Activated CD4-positive, alpha-beta T cell treated with anti-CD3 and anti-CD28 coated beads, Interleukin-2, amount 10 ng/mL, durations not matched to agents 24 days and 14 days (primary cell): Measurements from ENCODE around the gene ACHE. TPM values are rescaled to one million over a fixed set of nuclear protein-coding genes. Genes with fewer than 3 reads are reported as not detected.
A peak's percentile ranks its signal among the peaks of the same experiment; 100 is the strongest.
"Not testable (repeated sequence)": the region's sequence is repeated elsewhere in the genome, so short reads cannot be mapped to it uniquely, and the experiment has no call there.

Experiments
- DNase-seq: peaks from one replicate; pipeline ENCODE4 v3.0.0; 2022
- H3K27ac Mint-ChIP-seq: one replicate; pipeline ENCODE4 v1.8.0; 2022; ENCODE audit warnings: mild to moderate bottlenecking, mixed read lengths
- H3K27me3 Mint-ChIP-seq: one replicate; pipeline ENCODE4 v1.8.0; 2022; ENCODE audit warnings: mixed read lengths
- H3K36me3 Mint-ChIP-seq: one replicate; pipeline ENCODE4 v1.8.0; 2022; ENCODE audit warnings: low read depth, mild to moderate bottlenecking, mixed read lengths
- H3K4me1 Mint-ChIP-seq: one replicate; pipeline ENCODE4 v1.8.0; 2021; ENCODE audit warnings: mixed read lengths
- H3K4me3 Mint-ChIP-seq: one replicate; pipeline ENCODE4 v1.8.0; 2022; ENCODE audit warnings: mild to moderate bottlenecking, moderate library complexity, mixed read lengths
- H3K9me3 Mint-ChIP-seq: one replicate; pipeline ENCODE4 v1.8.0; 2021; ENCODE audit warnings: mixed read lengths
- intact Hi-C: fragments of 100-400 bp; cut with micrococcal nuclease; formaldehyde crosslinking; loops from one replicate; pipeline ENCODE4 v1.15.1; 2023
- total RNA-seq: library from RNA; stranded (reverse); gene quantifications from 2 replicates; pipeline ENCODE4 v1.2.3, GENCODE V29; 2022

The ACHE gene
- not detected in 2 replicates for total RNA-seq

DNA sequence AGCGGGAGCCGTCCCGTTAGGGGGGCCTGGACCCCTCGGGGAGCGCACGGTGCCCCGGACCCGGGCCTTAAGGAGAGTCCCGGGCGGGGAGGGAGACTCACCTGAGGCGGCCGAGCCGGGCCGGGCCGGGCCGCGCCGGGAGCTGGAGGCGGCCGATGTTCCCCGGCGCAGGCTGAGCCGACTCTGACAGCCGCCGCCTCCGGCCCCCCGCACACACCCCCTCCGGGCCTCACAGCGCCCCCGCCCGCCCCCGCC, at the start of gene ACHE:
Gene ACHE (minus strand): TSS at position 188 of the 255 bp plus-strand sequence. CDS start 1,656 bp downstream, outside the sequence.
- Mint-ChIP-seq H3K9me3 (no peaks in the 10 kb centered on the region), H3K36me3 (no peaks in the 10 kb centered on the region), H3K4me1 (peaks cover 13% of the 10 kb centered on the region), H3K27me3 (peaks cover 54% of the 10 kb centered on the region), H3K27ac (no peak within 1 kb of the TSS), H3K4me3 (peak within 1 kb of the TSS; percentile 82)
- DNase-seq = peak; percentile 68
- intact Hi-C loops = loop anchor here (5.0 kb wide), 1 partner anchor 72 kb away; the partner anchor contains the start of gene MUC12

DNA sequence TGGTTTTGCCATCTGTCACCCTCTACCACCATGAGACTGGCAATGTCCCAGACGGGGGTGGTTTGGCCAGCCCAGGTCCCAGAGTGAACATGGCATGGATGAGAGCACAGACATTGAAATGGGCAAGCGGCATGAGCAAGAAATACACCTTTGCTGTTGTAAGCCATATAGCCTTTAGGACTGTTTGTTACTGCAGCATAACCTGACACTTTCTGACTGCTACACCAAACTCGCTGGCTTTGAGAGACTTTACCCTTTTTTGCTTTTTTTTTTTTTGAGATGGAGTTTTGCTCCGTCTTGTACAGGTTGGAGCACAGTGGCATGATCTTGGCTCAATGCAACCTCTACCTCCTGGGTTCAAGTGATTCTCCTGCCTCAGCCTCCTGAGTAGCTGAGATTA, 48.5 kb upstream of the ACHE start:
- H3K9me3 Mint-ChIP-seq = no peaks in the 10 kb centered on the region
- no peak for DNase-seq
- no peaks in the 10 kb centered on the region for H3K36me3 Mint-ChIP-seq
- peaks cover 5% of the 10 kb centered on the region for H3K27me3 Mint-ChIP-seq
- H3K27ac Mint-ChIP-seq = no peak overlapping the region
- no peak overlapping the region for H3K4me3 Mint-ChIP-seq
- no peaks in the 10 kb centered on the region for H3K4me1 Mint-ChIP-seq
- intact Hi-C loops = no loop called here

- H3K27ac Mint-ChIP-seq = no peak overlapping the region
- no peak for DNase-seq
- no peaks in the 10 kb centered on the region for H3K9me3 Mint-ChIP-seq
- H3K27me3 Mint-ChIP-seq = peaks cover 3% of the 10 kb centered on the region
- H3K4me1 Mint-ChIP-seq = no peaks in the 10 kb centered on the region
- no peaks in the 10 kb centered on the region for H3K36me3 Mint-ChIP-seq
- intact Hi-C loops = no loop called here
- H3K4me3 Mint-ChIP-seq = no peak overlapping the region
These were observed 48.0 kb upstream of the ACHE start for GRCh38 chr7:100943693-100944092.

GRCh38 chr7:100942045-100942774, 46.5 kb upstream of the ACHE start:
- Mint-ChIP-seq H3K4me3 (no peak overlapping the region), H3K36me3 (no peaks in the 10 kb centered on the region), H3K27me3 (peaks cover 3% of the 10 kb centered on the region), H3K4me1 (no peaks in the 10 kb centered on the region), H3K27ac (no peak overlapping the region), H3K9me3 (no peaks in the 10 kb centered on the region)
- intact Hi-C loops = no loop called here
- no peak for DNase-seq

GRCh38 chr7:100936167-100936566, 40.5 kb upstream of the ACHE start:
- H3K4me1 Mint-ChIP-seq, H3K4me3 Mint-ChIP-seq, H3K27me3 Mint-ChIP-seq, H3K27ac Mint-ChIP-seq, intact Hi-C loops, H3K36me3 Mint-ChIP-seq, DNase-seq, H3K9me3 Mint-ChIP-seq: not testable (repeated sequence)

DNA sequence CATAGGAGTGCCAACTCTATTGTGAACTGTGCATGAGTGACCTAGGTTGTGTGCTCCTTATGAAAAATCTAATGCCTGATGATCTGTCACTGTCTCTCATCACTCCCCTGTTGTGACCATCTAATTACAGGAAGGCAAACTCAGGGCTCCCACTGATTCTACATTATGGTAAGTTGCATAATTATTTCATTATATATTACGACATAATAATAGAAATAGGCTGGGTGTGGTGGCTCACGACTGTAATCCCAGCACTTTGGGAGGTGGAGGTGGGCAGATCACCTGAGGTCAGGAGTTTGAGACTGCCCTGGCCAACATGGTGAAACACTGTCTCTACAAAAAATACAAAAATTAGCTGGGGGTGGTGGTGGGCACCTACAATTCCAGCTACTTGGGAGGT, 39.7 kb upstream of the ACHE start:
- H3K27me3 Mint-ChIP-seq, intact Hi-C loops, H3K9me3 Mint-ChIP-seq, H3K4me1 Mint-ChIP-seq, H3K36me3 Mint-ChIP-seq, H3K27ac Mint-ChIP-seq, DNase-seq, H3K4me3 Mint-ChIP-seq: not testable (repeated sequence)

GRCh38 chr7:100933734-100934133, 38.0 kb upstream of the ACHE start:
- Mint-ChIP-seq H3K9me3 (no peaks in the 10 kb centered on the region), H3K4me1 (no peaks in the 10 kb centered on the region), H3K27ac (no peak overlapping the region), H3K4me3 (no peak overlapping the region), H3K36me3 (no peaks in the 10 kb centered on the region), H3K27me3 (peaks cover 8% of the 10 kb centered on the region)
- no peak for DNase-seq
- intact Hi-C loops = no loop called here

- Mint-ChIP-seq H3K9me3 (no peaks in the 10 kb centered on the region), H3K36me3 (no peaks in the 10 kb centered on the region), H3K27me3 (peaks cover 6% of the 10 kb centered on the region), H3K4me1 (no peaks in the 10 kb centered on the region), H3K27ac (no peak overlapping the region), H3K4me3 (no peak overlapping the region)
- intact Hi-C loops = no loop called here
- DNase-seq = no peak
These were observed 34.1 kb upstream of the ACHE start for GRCh38 chr7:100929808-100930174.

GRCh38 chr7:100923616-100924015, 27.9 kb upstream of the ACHE start:
- H3K9me3 Mint-ChIP-seq = not testable (repeated sequence)

DNA sequence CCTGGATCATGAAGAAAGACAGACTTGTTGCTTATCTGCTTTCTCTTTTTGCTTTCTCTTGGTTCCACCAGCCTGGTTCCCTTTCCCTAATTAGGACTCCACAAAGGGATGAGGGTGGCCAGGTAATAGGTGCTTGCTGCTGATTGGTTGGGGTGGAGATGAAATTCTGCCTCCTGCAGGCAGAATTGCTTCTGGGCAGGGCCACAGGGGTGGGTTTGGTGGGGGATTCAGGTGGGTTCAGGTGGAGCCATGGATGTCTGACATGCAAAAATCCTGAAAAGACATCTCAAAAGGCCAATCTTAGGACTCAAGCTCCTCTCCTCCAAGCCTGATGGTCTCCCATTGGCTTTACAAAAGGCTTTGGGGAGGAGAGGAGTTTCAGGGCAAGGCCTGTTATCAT, 25.4 kb upstream of the ACHE start:
- no peaks in the 10 kb centered on the region for H3K9me3 Mint-ChIP-seq
- H3K27ac Mint-ChIP-seq = no peak overlapping the region
- no peaks in the 10 kb centered on the region for H3K4me1 Mint-ChIP-seq
- intact Hi-C loops = no loop called here
- DNase-seq = no peak
- no peaks in the 10 kb centered on the region for H3K36me3 Mint-ChIP-seq
- no peak overlapping the region for H3K4me3 Mint-ChIP-seq
- peaks cover 21% of the 10 kb centered on the region for H3K27me3 Mint-ChIP-seq

More at GRCh38 chr7:100923616-100924015, 27.9 kb upstream of the ACHE start:
- DNase-seq, H3K4me3 Mint-ChIP-seq, intact Hi-C loops, H3K36me3 Mint-ChIP-seq, H3K4me1 Mint-ChIP-seq, H3K27ac Mint-ChIP-seq: not testable (repeated sequence)
- H3K27me3 Mint-ChIP-seq = peaks cover 19% of the 10 kb centered on the region

GRCh38 chr7:100919779-100920437, 24.2 kb upstream of the ACHE start:
- intact Hi-C loops, H3K9me3 Mint-ChIP-seq, H3K4me1 Mint-ChIP-seq, H3K36me3 Mint-ChIP-seq, DNase-seq, H3K4me3 Mint-ChIP-seq, H3K27ac Mint-ChIP-seq: not testable (repeated sequence)
- H3K27me3 Mint-ChIP-seq = peaks cover 21% of the 10 kb centered on the region

DNA sequence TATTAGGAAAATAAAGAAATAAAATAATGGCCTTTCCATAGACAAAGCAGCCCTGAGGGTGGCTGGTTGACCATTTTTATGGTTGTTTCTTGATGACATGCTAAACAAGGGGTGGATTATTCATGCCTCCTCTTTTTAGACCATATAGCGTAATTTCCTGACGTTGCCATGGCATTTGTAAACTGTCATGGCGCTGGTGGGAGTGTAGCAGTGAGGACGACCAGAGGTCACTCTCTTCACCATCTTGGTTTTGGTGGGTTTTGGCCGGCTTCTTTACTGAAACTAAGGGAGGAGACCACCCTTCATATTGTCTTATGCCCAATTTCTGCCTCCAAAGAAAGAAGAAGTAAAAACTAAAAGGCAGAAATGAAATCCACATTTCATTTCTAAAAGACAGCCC, 23.6 kb upstream of the ACHE start:
- H3K27me3 Mint-ChIP-seq = peaks cover 21% of the 10 kb centered on the region
- intact Hi-C loops, DNase-seq, H3K27ac Mint-ChIP-seq, H3K36me3 Mint-ChIP-seq, H3K9me3 Mint-ChIP-seq, H3K4me3 Mint-ChIP-seq, H3K4me1 Mint-ChIP-seq: not testable (repeated sequence)

- Mint-ChIP-seq H3K27me3 (peaks cover 8% of the 10 kb centered on the region), H3K36me3 (no peaks in the 10 kb centered on the region), H3K4me3 (no peak overlapping the region), H3K9me3 (no peaks in the 10 kb centered on the region), H3K4me1 (no peaks in the 10 kb centered on the region), H3K27ac (no peak overlapping the region)
- DNase-seq = no peak
- intact Hi-C loops = no loop called here
These were observed 19.3 kb upstream of the ACHE start for GRCh38 chr7:100914879-100915447.

GRCh38 chr7:100914208-100914878, 18.7 kb upstream of the ACHE start:
- H3K27me3 Mint-ChIP-seq = peaks cover 8% of the 10 kb centered on the region
- no peaks in the 10 kb centered on the region for H3K4me1 Mint-ChIP-seq
- intact Hi-C loops = no loop called here
- H3K36me3 Mint-ChIP-seq = no peaks in the 10 kb centered on the region
- H3K9me3 Mint-ChIP-seq = no peaks in the 10 kb centered on the region
- H3K4me3 Mint-ChIP-seq = no peak overlapping the region
- H3K27ac Mint-ChIP-seq = no peak overlapping the region
- no peak for DNase-seq
